Ovary (tissue), 3 donors: ENCODE measurements around the gene FGFR3.

Source experiments
- EP300 ChIP-seq: sonication (generic); formaldehyde crosslinking; IDR thresholded peaks from one replicate; pipeline ENCODE4 v1.6.1; 2017; ENCODE audit warnings: antibody characterized with exemption
- POLR2A ChIP-seq: fragments of 450-650 bp; IDR thresholded peaks from one replicate; pipeline ENCODE4 v1.6.1; 2017; ENCODE audit warnings: antibody characterized with exemption, mild to moderate bottlenecking, moderate library complexity
- TF ChIP-seq, protein P1 (sequence below), 3 donors: fragments of 450-650 bp in 2 of 3; fragments of 200-600 bp in 1 of 3; IDR thresholded peaks; one replicate each; pipeline versions ENCODE4 v1.5.1 to v1.8.0; 2016 to 2022; ENCODE audit warnings: antibody characterized with exemption in 3 of 3, mild to moderate bottlenecking in 1 of 3
- donor health status: DM: no; HTN: no; CAD: no.

DNA sequence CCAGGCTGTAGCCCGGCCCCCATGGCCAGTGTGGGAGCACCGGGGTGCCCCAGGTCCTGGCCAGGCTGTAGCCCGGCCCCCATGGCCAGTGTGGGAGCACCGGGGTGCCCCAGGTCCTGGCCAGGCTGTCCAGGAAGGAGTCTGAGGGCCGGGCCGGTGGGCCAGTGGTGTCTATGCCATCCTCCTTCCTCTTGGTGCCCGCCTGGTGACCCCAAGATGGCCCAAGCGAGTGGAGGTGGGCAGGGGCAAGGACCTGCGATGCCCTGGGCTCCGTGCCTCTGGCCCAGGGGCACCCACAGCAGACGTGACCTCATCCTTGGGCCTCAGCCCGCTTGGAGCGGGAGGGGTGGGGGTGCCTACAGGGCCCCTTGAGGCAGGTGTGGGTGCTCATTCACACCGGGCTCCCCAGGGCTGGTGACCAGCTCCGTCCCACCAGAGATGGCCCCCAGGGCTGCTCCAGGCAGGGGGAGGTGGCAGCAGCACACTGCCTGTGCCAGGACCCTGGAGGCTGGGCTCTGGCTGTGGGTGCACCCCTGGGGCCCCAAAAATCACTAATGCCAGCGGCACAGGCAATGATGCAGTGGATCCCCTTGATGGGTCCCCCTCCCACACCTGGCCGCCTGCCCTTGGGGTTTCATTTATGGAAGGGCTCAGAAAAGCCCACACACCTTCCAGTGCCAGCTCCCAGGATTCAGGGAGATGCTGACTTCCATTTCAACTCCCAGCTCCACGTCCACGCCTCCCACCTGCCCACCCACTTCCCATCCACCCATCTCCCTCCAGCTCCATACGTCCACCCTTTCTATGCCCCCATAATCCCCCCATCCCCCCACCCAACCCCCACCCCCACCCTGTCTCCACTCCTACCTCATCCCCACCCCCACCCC, 36.0 kb upstream of the FGFR3 start:
- TF ChIP-seq, protein P1, sequence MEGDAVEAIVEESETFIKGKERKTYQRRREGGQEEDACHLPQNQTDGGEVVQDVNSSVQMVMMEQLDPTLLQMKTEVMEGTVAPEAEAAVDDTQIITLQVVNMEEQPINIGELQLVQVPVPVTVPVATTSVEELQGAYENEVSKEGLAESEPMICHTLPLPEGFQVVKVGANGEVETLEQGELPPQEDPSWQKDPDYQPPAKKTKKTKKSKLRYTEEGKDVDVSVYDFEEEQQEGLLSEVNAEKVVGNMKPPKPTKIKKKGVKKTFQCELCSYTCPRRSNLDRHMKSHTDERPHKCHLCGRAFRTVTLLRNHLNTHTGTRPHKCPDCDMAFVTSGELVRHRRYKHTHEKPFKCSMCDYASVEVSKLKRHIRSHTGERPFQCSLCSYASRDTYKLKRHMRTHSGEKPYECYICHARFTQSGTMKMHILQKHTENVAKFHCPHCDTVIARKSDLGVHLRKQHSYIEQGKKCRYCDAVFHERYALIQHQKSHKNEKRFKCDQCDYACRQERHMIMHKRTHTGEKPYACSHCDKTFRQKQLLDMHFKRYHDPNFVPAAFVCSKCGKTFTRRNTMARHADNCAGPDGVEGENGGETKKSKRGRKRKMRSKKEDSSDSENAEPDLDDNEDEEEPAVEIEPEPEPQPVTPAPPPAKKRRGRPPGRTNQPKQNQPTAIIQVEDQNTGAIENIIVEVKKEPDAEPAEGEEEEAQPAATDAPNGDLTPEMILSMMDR (IDR thresholded peaks at IDR 0.05) = no peak
- TF ChIP-seq EP300 = no peak
- no peak for TF ChIP-seq POLR2A
